ENCODE data around the gene WNT10A.

- TF ChIP-seq FOSL2 (IDR thresholded peaks at IDR 0.05) (no peak), FOSL2 (CRISPR knock-in tag; IDR thresholded peaks at IDR 0.05) (no peak), CTCF (IDR thresholded peaks at IDR 0.05) (no peak), USF2 (IDR thresholded peaks at IDR 0.05) (no peak), HOXB13 (CRISPR knock-in tag; IDR thresholded peaks at IDR 0.05; ENCODE audit: low read depth) (no peak), HMGXB4 (CRISPR knock-in tag; IDR thresholded peaks at IDR 0.05; ENCODE audit: borderline replicate concordance) (no peak), ESRRA (IDR thresholded peaks at IDR 0.05; ENCODE audit: borderline replicate concordance, low read length) (no peak), RNF2 (IDR thresholded peaks at IDR 0.05; ENCODE audit: borderline replicate concordance, low read depth) (no peak), BHLHE40 (IDR thresholded peaks at IDR 0.05; ENCODE audit: low read depth, low read length) (no peak), JUNB (IDR thresholded peaks at IDR 0.05) (no peak), POLR2AphosphoS2 (conservative IDR thresholded peaks at IDR 0.05; ENCODE audit: low read length) (no peak), MAX (IDR thresholded peaks at IDR 0.05) (no peak), CBX2 (IDR thresholded peaks at IDR 0.05; ENCODE audit: borderline replicate concordance, low read depth) (no peak), POLR2A (IDR thresholded peaks at IDR 0.05; ENCODE audit: low read length) (no peak), EHMT2 (IDR thresholded peaks at IDR 0.05; ENCODE audit: low read depth) (no peak)
Measured at GRCh38 chr2:218887079-218887478, 6.4 kb downstream of the WNT10A start.
